ENCODE measurements around the gene PRICKLE4. TPM values are rescaled to one million over a fixed set of nuclear protein-coding genes. Genes with fewer than 3 reads are reported as not detected.
A peak's percentile ranks its signal among the peaks of the same experiment; 100 is the strongest.

Gene PRICKLE4
- total and polyA plus RNA-seq, 8 donors, result 0.88 to 5.7 (median 1.9) TPM

GRCh38 chr6:41767112-41767833 is 13.3 kb upstream of the PRICKLE4 start:
- ATAC-seq, result peak; percentile 76 to 90 (median 84)

GRCh38 chr6:41768545-41769308 is 11.9 kb upstream of the PRICKLE4 start:
- ATAC-seq (peak in 3 of 4 donors; percentile 51 to 62 (median 58)), FAIRE-seq (no peak), DNase-seq (peak in 1 of 6 donors; percentile 51)
- WGBS, 2 donors, result 72 to 76% methylated on average over 10 of the region's 10 CpGs
- no peaks in the 10 kb centered on the region for H3K27me3 ChIP-seq
- H3K4me1 ChIP-seq, result no peaks in the 10 kb centered on the region
- intact Hi-C loops (cut with DNase I), result no loop called here
- H3K27ac ChIP-seq, result no peak overlapping the region
- H3K36me3 ChIP-seq, result peaks cover 0 to 10% (median 0%) of the 10 kb centered on the region in 3 donors
- H3K9me3 ChIP-seq, result no peaks in the 10 kb centered on the region
- no peak overlapping the region for H3K4me3 ChIP-seq
- no peak for TF ChIP-seq CTCF (IDR thresholded peaks at IDR 0.05)

More at GRCh38 chr6:41767112-41767833, 13.3 kb upstream of the PRICKLE4 start:
- TF ChIP-seq CTCF (IDR thresholded peaks at IDR 0.05), result no peak
- peaks cover 0 to 8% (median 0%) of the 10 kb centered on the region in 3 donors for H3K36me3 ChIP-seq
- H3K27me3 ChIP-seq, result no peaks in the 10 kb centered on the region
- peak in 4 of 6 donors; percentile 47 to 56 (median 52) for DNase-seq
- 47 to 49% methylated on average over 12 of the region's 12 CpGs for WGBS, 2 donors
- no peaks in the 10 kb centered on the region for H3K9me3 ChIP-seq
- no peak overlapping the region for H3K4me3 ChIP-seq
- no peaks in the 10 kb centered on the region for H3K4me1 ChIP-seq
- intact Hi-C loops (cut with DNase I), result no loop called here
- no peak for FAIRE-seq
- H3K27ac ChIP-seq, result peak overlapping the region in 2 of 4 donors; percentile 25 to 41

GRCh38 chr6:41769376-41769775 is 11.2 kb upstream of the PRICKLE4 start:
- no peaks in the 10 kb centered on the region for H3K9me3 ChIP-seq
- DNase-seq, result peak in 1 of 6 donors; percentile 20
- no peak for FAIRE-seq
- no peak overlapping the region for H3K4me3 ChIP-seq
- WGBS, 2 donors, result 94 to 99% methylated on average over 8 of the region's 8 CpGs
- no peak for TF ChIP-seq CTCF (IDR thresholded peaks at IDR 0.05)
- H3K27me3 ChIP-seq, result no peaks in the 10 kb centered on the region
- H3K27ac ChIP-seq, result no peak overlapping the region
- H3K36me3 ChIP-seq, result peaks cover 0 to 10% (median 0%) of the 10 kb centered on the region in 3 donors
- no peak for ATAC-seq
- intact Hi-C loops (cut with DNase I), result no loop called here
- H3K4me1 ChIP-seq, result no peaks in the 10 kb centered on the region

- intact Hi-C loops (cut with DNase I), result loop anchor here in 1 of 3 donors (10.0 kb wide), 1 partner anchor 166 kb away; no protein-coding TSS in a partner anchor
- Histone ChIP-seq H3K4me3 (no peak overlapping the region), H3K36me3 (peaks cover 0 to 10% (median 0%) of the 10 kb centered on the region in 3 donors), H3K4me1 (no peaks in the 10 kb centered on the region), H3K27me3 (no peaks in the 10 kb centered on the region), H3K27ac (no peak overlapping the region), H3K9me3 (no peaks in the 10 kb centered on the region)
- FAIRE-seq (no peak), DNase-seq (peak in 1 of 6 donors; percentile 56), ATAC-seq (no peak)
- no peak for TF ChIP-seq CTCF (IDR thresholded peaks at IDR 0.05)
- WGBS, 2 donors, result 91 to 92% methylated on average over 30 of the region's 30 CpGs
Measured at GRCh38 chr6:41770381-41771057, 10.1 kb upstream of the PRICKLE4 start.

Data from pancreas (tissue), 10 donors.